Body of pancreas (tissue), 4 donors: ENCODE data around the gene FNDC3B. TPM values are rescaled to one million over a fixed set of nuclear protein-coding genes. Genes with fewer than 3 reads are reported as not detected.

Experiments
- ATAC-seq: fragments of 150-250 bp; one replicate; pipeline ENCODE4 v1.9.1; 2016
- DNase-seq, 4 donors: peaks; one replicate each; pipeline ENCODE4 v3.0.0-alpha.2; 2019
- H3K27ac ChIP-seq, 4 donors: fragments of 200-600 bp; sonication (generic); 1 replicate in 3 of 4; 2 replicates in 1 of 4; pipeline versions ENCODE4 v1.5.1 to v1.6.1; 2016 to 2019; ENCODE audit warnings: mild to moderate bottlenecking in 1 of 4, mixed read lengths in 1 of 4, moderate library complexity in 1 of 4
- H3K27me3 ChIP-seq, 2 donors: fragments of 200-600 bp; sonication (generic); one replicate each; pipeline ENCODE4 v1.6.0; 2016; ENCODE audit warnings: mild to moderate bottlenecking in 1 of 2
- H3K36me3 ChIP-seq, 2 donors: fragments of 200-600 bp; sonication (generic); replicated peaks in 1 of 2; 2 replicates each; pipeline ENCODE4 v1.5.1; 2016; ENCODE audit warnings: low read depth in 2 of 2; ENCODE audit not compliant: insufficient read depth in 1 of 2
- H3K4me1 ChIP-seq: fragments of 200-600 bp; sonication (generic); one replicate; pipeline ENCODE4 v1.6.0; 2016
- H3K4me3 ChIP-seq, 2 donors: fragments of 200-600 bp; sonication (generic); 1 replicate in 1 of 2; 2 replicates in 1 of 2; pipeline ENCODE4 v1.5.1; 2016 to 2019
- H3K9me3 ChIP-seq, 3 donors: fragments of 200-600 bp; sonication (generic); 1 replicate in 2 of 3; 2 replicates in 1 of 3; pipeline ENCODE4 v1.5.1; 2016
- CTCF ChIP-seq, 7 experiments: fragments of 450-650 bp in 4 of 7; fragments of 200-600 bp in 3 of 7; sonication (generic) in 3 of 7; IDR thresholded peaks; one replicate each; pipeline ENCODE4 v1.5.1; 2016 to 2019; ENCODE audit warnings: antibody characterized with exemption in 7 of 7
- POLR2A ChIP-seq, 3 donors: fragments of 450-650 bp; IDR thresholded peaks; one replicate each; pipeline ENCODE4 v1.6.1; 2016; ENCODE audit warnings: antibody characterized with exemption in 3 of 3, mild to moderate bottlenecking in 2 of 3
- WGBS, 2 donors: methylation state at CpG; one replicate each; pipeline ENCODE4 v1.1.5; 2017; 5-methylcytosine and 5-hydroxymethylcytosine counted together
- intact Hi-C: fragments of 100-400 bp; cut with DNase I; formaldehyde crosslinking; loops from one replicate; pipeline ENCODE4 v1.15.1; 2023
- total RNA-seq, 2 donors: library from RNA; depleted of rRNA; stranded (reverse); fragments of >200 nt; gene quantifications; one replicate each; pipeline ENCODE4 v1.1.0, GENCODE V29; 2016

The FNDC3B gene
- total RNA-seq, 2 donors from 2014 or later = 64.3 to 86.0 TPM

- 94 to 98% methylated on average over 4 of the region's 4 CpGs for WGBS, 2 donors
- H3K27ac ChIP-seq = peak overlapping the region in 2 of 4 donors; percentile 25 to 36
- no peak overlapping the region for H3K4me3 ChIP-seq
- H3K36me3 ChIP-seq = no peaks in the 10 kb centered on the region
- intact Hi-C loops = no loop called here
- H3K4me1 ChIP-seq = peaks cover 69% of the 10 kb centered on the region
- no peak for TF ChIP-seq CTCF (IDR thresholded peaks at IDR 0.05)
- TF ChIP-seq POLR2A (IDR thresholded peaks at IDR 0.05) = no peak
- H3K9me3 ChIP-seq = no peaks in the 10 kb centered on the region
- no peaks in the 10 kb centered on the region for H3K27me3 ChIP-seq
- ATAC-seq = no peak
- no peak for DNase-seq
Observed at GRCh38 chr3:172133838-172134237, 94.5 kb downstream of the FNDC3B start.

- no peak for TF ChIP-seq CTCF (IDR thresholded peaks at IDR 0.05)
- no peak for TF ChIP-seq POLR2A (IDR thresholded peaks at IDR 0.05)
- no peak for DNase-seq
- peaks cover 69% of the 10 kb centered on the region for H3K4me1 ChIP-seq
- WGBS, 2 donors = 61 to 88% methylated on average over 2 of the region's 2 CpGs
- no peak for ATAC-seq
- no peak overlapping the region for H3K4me3 ChIP-seq
- intact Hi-C loops = no loop called here
- H3K27me3 ChIP-seq = no peaks in the 10 kb centered on the region
- no peaks in the 10 kb centered on the region for H3K36me3 ChIP-seq
- no peaks in the 10 kb centered on the region for H3K9me3 ChIP-seq
- peak overlapping the region in 2 of 4 donors; percentile 36 to 75 for H3K27ac ChIP-seq
Observed at GRCh38 chr3:172134352-172134751, 95.0 kb downstream of the FNDC3B start.

DNA sequence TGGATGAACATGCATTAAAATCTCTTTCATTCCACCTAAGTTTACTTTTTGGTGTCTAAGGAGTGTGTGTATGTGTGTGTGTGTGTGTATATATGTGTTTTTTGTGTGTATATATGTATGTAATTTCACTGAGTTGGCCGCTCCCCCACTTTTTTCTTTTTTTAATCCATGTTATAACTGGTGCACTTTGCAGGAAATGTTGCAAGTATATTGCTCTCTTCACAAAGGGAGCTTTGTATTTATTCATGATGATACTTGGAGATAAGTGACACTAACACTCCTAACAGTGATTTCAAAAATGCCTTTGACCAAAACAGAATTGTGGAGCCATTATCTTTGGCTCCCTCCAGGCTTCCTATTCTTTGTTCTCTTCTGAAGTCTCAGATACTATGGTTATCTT is 95.8 kb downstream of the FNDC3B start:
- DNase-seq (no peak), ATAC-seq (no peak)
- H3K36me3 ChIP-seq = no peaks in the 10 kb centered on the region
- TF ChIP-seq CTCF (IDR thresholded peaks at IDR 0.05) = no peak
- no peak for TF ChIP-seq POLR2A (IDR thresholded peaks at IDR 0.05)
- H3K4me1 ChIP-seq = peaks cover 71% of the 10 kb centered on the region
- no peaks in the 10 kb centered on the region for H3K9me3 ChIP-seq
- WGBS, 2 donors = 79 to 100% methylated on average over 1 of the region's 1 CpG
- peak overlapping the region in 3 of 4 donors; percentile 4 to 75 (median 49) for H3K27ac ChIP-seq
- H3K4me3 ChIP-seq = no peak overlapping the region
- no peaks in the 10 kb centered on the region for H3K27me3 ChIP-seq
- intact Hi-C loops = no loop called here

- WGBS, 2 donors = 81 to 91% methylated on average over 2 of the region's 2 CpGs
- no peaks in the 10 kb centered on the region for H3K36me3 ChIP-seq
- H3K4me1 ChIP-seq = peaks cover 74% of the 10 kb centered on the region
- no peak for ATAC-seq
- no peaks in the 10 kb centered on the region for H3K27me3 ChIP-seq
- H3K27ac ChIP-seq = peak overlapping the region; percentile 1 to 75 (median 26)
- H3K4me3 ChIP-seq = no peak overlapping the region
- intact Hi-C loops = no loop called here
- H3K9me3 ChIP-seq = no peaks in the 10 kb centered on the region
- TF ChIP-seq CTCF (IDR thresholded peaks at IDR 0.05) (no peak), POLR2A (IDR thresholded peaks at IDR 0.05) (no peak)
- no peak for DNase-seq
Observed at GRCh38 chr3:172135820-172136219, 96.4 kb downstream of the FNDC3B start.

DNA sequence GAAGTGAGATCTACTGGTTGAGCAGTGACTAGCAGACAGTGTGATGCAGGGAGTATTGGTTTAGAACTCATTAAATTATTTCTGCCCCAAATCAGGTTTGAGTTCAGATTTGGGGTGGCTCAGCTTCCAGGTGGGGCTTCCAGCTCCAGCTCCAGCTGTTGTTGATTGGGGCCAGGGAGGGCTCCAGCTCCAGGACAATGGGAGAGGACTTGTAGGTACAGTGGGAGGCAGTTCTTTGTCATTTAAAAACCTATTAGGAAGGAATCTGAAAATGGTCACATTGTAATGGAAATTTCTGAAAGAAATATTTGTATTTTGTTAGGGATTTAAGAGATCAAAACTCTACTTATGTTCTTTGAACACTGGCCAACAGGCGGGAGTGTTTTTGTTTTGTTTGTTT is 97.0 kb downstream of the FNDC3B start:
- intact Hi-C loops = no loop called here
- peaks cover 79% of the 10 kb centered on the region for H3K4me1 ChIP-seq
- H3K36me3 ChIP-seq = no peaks in the 10 kb centered on the region
- no peak overlapping the region for H3K4me3 ChIP-seq
- DNase-seq (no peak), ATAC-seq (no peak)
- peak overlapping the region; percentile 1 to 75 (median 38) for H3K27ac ChIP-seq
- 71 to 85% methylated on average over 1 of the region's 1 CpG for WGBS, 2 donors
- H3K9me3 ChIP-seq = no peaks in the 10 kb centered on the region
- TF ChIP-seq CTCF (IDR thresholded peaks at IDR 0.05) = no peak
- no peak for TF ChIP-seq POLR2A (IDR thresholded peaks at IDR 0.05)
- H3K27me3 ChIP-seq = no peaks in the 10 kb centered on the region
